SK-N-SH (cell line): Measurements from ENCODE around the gene HOXD11. TPM values are rescaled to one million over a fixed set of nuclear protein-coding genes. Genes with fewer than 3 reads are reported as not detected.

ENCODE experiments used
- CTCF ChIA-PET: fragments of 300-600, 350-600 bp; formaldehyde crosslinking; extraction: SDS; loops from one replicate; lab custom pipeline; 2021; lab: Yijun Ruan, JAX
- POLR2A ChIA-PET: fragments of 350-600 bp; sonication (Branson Sonifier 250); formaldehyde crosslinking; extraction: SDS; loops from one replicate; lab custom pipeline; 2020; ENCODE audit warnings: antibody characterized with exemption, inconsistent platforms; lab: Yijun Ruan, JAX
- DNase-seq: peaks from one replicate; pipeline ENCODE4 v3.0.0; 2012
- H2AFZ ChIP-seq: fragments of 200-600 bp; sonication (generic); 2 replicates; pipeline ENCODE4 v1.8.1; 2016; ENCODE audit warnings: antibody characterized with exemption, mild to moderate bottlenecking, low read depth
- H3F3A ChIP-seq: fragments of 200-600 bp; sonication (generic); replicated peaks from 2 replicates; pipeline ENCODE3; 2016; ENCODE audit warnings: antibody characterized with exemption, mild to moderate bottlenecking; ENCODE audit not compliant: insufficient read depth
- H3K27ac ChIP-seq, 2 experiments: fragments of 200-500 bp in 1 of 2; fragments of 200-600 bp in 1 of 2; sonication (Bioruptor generic) in 1 of 2; sonication (generic), shearing (Covaris generic) in 1 of 2; 2 replicates each; pipeline versions ENCODE4 v1.5.1 to v1.6.1; 2014 to 2016; ENCODE audit warnings: low read depth in 2 of 2, inconsistent platforms in 1 of 2, low read length in 1 of 2, mild to moderate bottlenecking in 1 of 2, mixed read lengths in 1 of 2
- H3K27me3 ChIP-seq: fragments of 200-600 bp; sonication (generic), shearing (Covaris generic); 2 replicates; pipeline ENCODE4 v1.6.1; 2016; ENCODE audit warnings: mixed run types; ENCODE audit not compliant: insufficient read depth
- H3K36me3 ChIP-seq, 2 experiments: fragments of 200-500 bp in 1 of 2; fragments of 200-600 bp in 1 of 2; sonication (Bioruptor generic) in 1 of 2; sonication (generic) in 1 of 2; replicated peaks in 1 of 2; 2 replicates each; pipeline versions ENCODE3 to v1.5.1; 2014 to 2016; ENCODE audit warnings: low read length in 1 of 2, mild to moderate bottlenecking in 1 of 2; ENCODE audit not compliant: insufficient read depth in 2 of 2, control insufficient read depth in 1 of 2
- H3K4me1 ChIP-seq, 2 experiments: fragments of 200-500 bp in 1 of 2; fragments of 200-600 bp in 1 of 2; sonication (Bioruptor generic) in 1 of 2; sonication (generic), shearing (Covaris generic) in 1 of 2; 2 replicates each; pipeline versions ENCODE4 v1.5.1 to v1.6.1; 2014 to 2016; ENCODE audit warnings: low read depth in 1 of 2, low read length in 1 of 2, mixed run types in 1 of 2; ENCODE audit not compliant: insufficient read depth in 2 of 2, control insufficient read depth in 1 of 2
- H3K4me2 ChIP-seq: fragments of 200-600 bp; sonication (generic), shearing (Covaris generic); 2 replicates; pipeline ENCODE4 v1.6.1; 2017; ENCODE audit warnings: mixed run types
- H3K4me3 ChIP-seq, 2 experiments: fragments of 200-500 bp in 1 of 2; fragments of 200-600 bp in 1 of 2; sonication (Bioruptor generic) in 1 of 2; sonication (generic), shearing (Covaris generic) in 1 of 2; 2 replicates each; pipeline versions ENCODE4 v1.5.1 to v1.8.1; 2014 to 2016; ENCODE audit warnings: low read depth in 2 of 2, inconsistent platforms in 1 of 2, low read length in 1 of 2, mild to moderate bottlenecking in 1 of 2, mixed read lengths in 1 of 2, moderate library complexity in 1 of 2
- H3K79me2 ChIP-seq: fragments of 200-600 bp; sonication (generic); 2 replicates; pipeline ENCODE4 v1.8.1; 2017; ENCODE audit warnings: mild to moderate bottlenecking; ENCODE audit not compliant: insufficient read depth
- H3K9ac ChIP-seq: fragments of 200-600 bp; sonication (generic); 2 replicates; pipeline ENCODE4 v1.6.1; 2017; ENCODE audit warnings: mixed run types
- H3K9me2 ChIP-seq: fragments of 200-600 bp; sonication (generic); 2 replicates; pipeline ENCODE4 v1.6.1; 2017; ENCODE audit warnings: mixed run types
- H3K9me3 ChIP-seq: fragments of 200-600 bp; sonication (generic); 2 replicates; pipeline ENCODE4 v1.6.1; 2017; ENCODE audit warnings: mixed run types, mild to moderate bottlenecking, moderate library complexity
- H4K20me1 ChIP-seq: fragments of 200-600 bp; sonication (generic); 2 replicates; pipeline ENCODE4 v1.6.1; 2017; ENCODE audit warnings: mild to moderate bottlenecking, mixed run types; ENCODE audit not compliant: insufficient read depth
- EZH2phosphoT487 ChIP-seq: fragments of 200-600 bp; sonication (generic); IDR thresholded peaks from 2 replicates; pipeline ENCODE4 v1.6.1; 2017; ENCODE audit warnings: low read depth, mixed run types, mild to moderate bottlenecking, antibody characterized with exemption, moderate library complexity, borderline replicate concordance
- FOSL2 ChIP-seq: IDR thresholded peaks from 2 replicates; pipeline ENCODE4 v1.4.0; 2012; ENCODE audit warnings: low read depth, mild to moderate bottlenecking, moderate library complexity, borderline replicate concordance
- TAF1 ChIP-seq: IDR thresholded peaks from 2 replicates; pipeline ENCODE4 v1.6.1; 2012; ENCODE audit warnings: low read depth, mild to moderate bottlenecking, low read length, moderate library complexity, borderline replicate concordance
- USF1 ChIP-seq: IDR thresholded peaks from 2 replicates; pipeline ENCODE4 v1.4.0; 2012; ENCODE audit warnings: low read depth, borderline replicate concordance
- USF2 ChIP-seq: fragments of 150-350 bp; IDR thresholded peaks from 2 replicates; pipeline ENCODE4 v1.6.1; 2017; ENCODE audit warnings: antibody characterized with exemption, low read length, low read depth, borderline replicate concordance
- YY1 ChIP-seq: IDR thresholded peaks from 2 replicates; pipeline ENCODE4 v1.4.0; 2012; ENCODE audit warnings: low read depth, mild to moderate bottlenecking
- WGBS: methylation state at CpG from one replicate; pipeline ENCODE4 v1.1.6; 2017; ENCODE audit warnings: low lambda C conversion rate; 5-methylcytosine and 5-hydroxymethylcytosine counted together
- polyA plus RNA-seq, 3 experiments: library from polyadenylated mRNA; depleted of rRNA; stranded (reverse); fragments of >200 nt; gene quantifications; 2 replicates each; pipeline ENCODE4 v1.2.3, GENCODE V29; 2012
- TF ChIP-seq, protein P1 (sequence below): IDR thresholded peaks from 2 replicates; pipeline ENCODE4 v1.4.0; 2012; ENCODE audit warnings: low read depth, borderline replicate concordance
- TF ChIP-seq, protein P2 (sequence below): IDR thresholded peaks from 2 replicates; pipeline ENCODE4; 2012

Gene HOXD11
- polyA plus RNA-seq (2012; rRNA removed) = not detected in 2 replicates
- not detected in 2 replicates for polyA plus RNA-seq (2012; cell fraction: cytosol; rRNA removed)
- polyA plus RNA-seq (2012; cell fraction: nucleus; rRNA removed) = not detected in 2 replicates

DNA sequence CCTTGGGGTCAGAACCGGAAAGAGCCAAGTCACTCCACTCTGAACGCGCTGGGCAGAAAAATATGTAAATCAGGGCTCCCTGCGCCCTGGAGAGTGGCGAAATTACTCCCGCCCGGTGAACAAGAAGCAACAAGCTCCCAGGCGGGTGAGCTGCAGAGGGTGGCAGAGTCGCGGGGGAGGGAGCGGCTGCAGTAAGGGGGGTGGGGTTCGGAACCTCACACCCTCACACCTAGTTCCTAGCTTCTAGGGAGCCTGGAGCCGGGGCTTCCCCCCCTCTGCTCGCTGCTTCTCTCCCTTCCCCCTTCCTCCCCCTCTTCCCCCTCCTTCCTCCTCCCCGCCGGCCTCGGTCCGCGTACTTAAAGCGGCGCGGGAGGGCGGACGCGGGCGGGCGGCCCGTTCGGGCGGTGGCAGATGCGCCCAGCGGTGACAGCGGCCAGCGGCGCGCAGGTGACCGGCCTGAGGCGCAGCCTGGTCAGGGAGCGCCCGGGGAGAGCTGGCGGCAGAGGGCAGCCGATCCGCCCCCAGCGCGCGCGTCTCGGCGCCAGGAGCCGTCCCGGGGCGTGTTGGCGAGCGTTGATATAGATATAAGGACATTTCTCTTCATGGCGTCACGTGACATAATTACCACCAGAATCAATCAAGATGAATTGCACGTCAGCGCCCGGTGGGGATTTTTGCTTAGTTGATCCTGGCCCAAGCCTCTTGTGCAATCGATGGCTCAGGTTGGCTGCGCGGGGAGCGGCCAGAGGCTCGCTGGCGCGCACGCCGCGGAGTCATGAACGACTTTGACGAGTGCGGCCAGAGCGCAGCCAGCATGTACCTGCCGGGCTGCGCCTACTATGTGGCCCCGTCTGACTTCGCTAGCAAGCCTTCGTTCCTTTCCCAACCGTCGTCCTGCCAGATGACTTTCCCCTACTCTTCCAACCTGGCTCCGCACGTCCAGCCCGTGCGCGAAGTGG lies at the start of gene HOXD11:
HOXD11 (plus strand) TSS at position 700 of the 959 bp plus-strand sequence; CDS start at position 776, 76 bp downstream.
- no peaks in the 10 kb centered on the region for H3K36me3 ChIP-seq
- peaks cover 81% of the 10 kb centered on the region for H3K27me3 ChIP-seq
- H3K4me2 ChIP-seq = peak within 1 kb of the TSS; percentile 63
- DNase-seq = peak; percentile 69
- H3K27ac ChIP-seq = no peak within 1 kb of the TSS
- H4K20me1 ChIP-seq = no peaks in the 10 kb centered on the region
- H3K9ac ChIP-seq = no peak within 1 kb of the TSS
- no peak within 1 kb of the TSS for H2AFZ ChIP-seq
- POLR2A ChIA-PET = interaction anchor here (0.6 to 0.7 kb wide), 2 partner anchors 548 to 1022 kb away, joined by 3 read pairs; no protein-coding TSS in a partner anchor
- CTCF ChIA-PET = interaction anchor here (0.7 to 17.7 kb wide), 7 partner anchors 9 to 855 kb away, joined by 3 to 264 read pairs (median 4); partner anchors contain the start of genes HOXD12, HOXD13 and HOXD9
- H3K4me3 ChIP-seq = peak within 1 kb of the TSS in 1 of 2 experiments; percentile 27; a peak in 2 of 4 replicates
- 6% methylated on average over 61 of the region's 85 CpGs for WGBS
- H3K79me2 ChIP-seq = no peaks in the 10 kb centered on the region
- TF ChIP-seq YY1 (no peak), FOSL2 (no peak), USF1 (peak; percentile 69), TAF1 (no peak), EZH2phosphoT487 (peak; percentile 85; the same call in 1 of the 2 replicates)
- TF ChIP-seq, protein P1, sequence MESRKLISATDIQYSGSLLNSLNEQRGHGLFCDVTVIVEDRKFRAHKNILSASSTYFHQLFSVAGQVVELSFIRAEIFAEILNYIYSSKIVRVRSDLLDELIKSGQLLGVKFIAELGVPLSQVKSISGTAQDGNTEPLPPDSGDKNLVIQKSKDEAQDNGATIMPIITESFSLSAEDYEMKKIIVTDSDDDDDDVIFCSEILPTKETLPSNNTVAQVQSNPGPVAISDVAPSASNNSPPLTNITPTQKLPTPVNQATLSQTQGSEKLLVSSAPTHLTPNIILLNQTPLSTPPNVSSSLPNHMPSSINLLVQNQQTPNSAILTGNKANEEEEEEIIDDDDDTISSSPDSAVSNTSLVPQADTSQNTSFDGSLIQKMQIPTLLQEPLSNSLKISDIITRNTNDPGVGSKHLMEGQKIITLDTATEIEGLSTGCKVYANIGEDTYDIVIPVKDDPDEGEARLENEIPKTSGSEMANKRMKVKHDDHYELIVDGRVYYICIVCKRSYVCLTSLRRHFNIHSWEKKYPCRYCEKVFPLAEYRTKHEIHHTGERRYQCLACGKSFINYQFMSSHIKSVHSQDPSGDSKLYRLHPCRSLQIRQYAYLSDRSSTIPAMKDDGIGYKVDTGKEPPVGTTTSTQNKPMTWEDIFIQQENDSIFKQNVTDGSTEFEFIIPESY = no peak
- H3K9me3 ChIP-seq = no peaks in the 10 kb centered on the region
- peaks cover 11% of the 10 kb centered on the region for H3F3A ChIP-seq
- no peaks in the 10 kb centered on the region for H3K9me2 ChIP-seq
- peaks cover 0 to 13% of the 10 kb centered on the region in 2 experiments; a peak in 3 of 4 replicates for H3K4me1 ChIP-seq

GRCh38 chr2:176063958-176064357 lies 43.1 kb upstream of the HOXD11 start:
- Histone ChIP-seq H3K9me3 (no peaks in the 10 kb centered on the region), H3K79me2 (no peaks in the 10 kb centered on the region), H3F3A (no peaks in the 10 kb centered on the region), H3K27me3 (no peaks in the 10 kb centered on the region; the same call in 1 of the 2 replicates), H3K4me2 (no peak overlapping the region), H3K4me1 (no peaks in the 10 kb centered on the region), H3K9me2 (no peaks in the 10 kb centered on the region), H3K27ac (no peak overlapping the region), H3K9ac (no peak overlapping the region), H3K4me3 (no peak overlapping the region), H4K20me1 (no peaks in the 10 kb centered on the region), H2AFZ (no peak overlapping the region), H3K36me3 (no peaks in the 10 kb centered on the region)
- POLR2A ChIA-PET = no interaction called here
- CTCF ChIA-PET = interaction anchor here (1.0 to 2.0 kb wide), 4 partner anchors 10 to 441 kb away, joined by 3 to 5 read pairs (median 4); no protein-coding TSS in a partner anchor
- TF ChIP-seq, protein P2, sequence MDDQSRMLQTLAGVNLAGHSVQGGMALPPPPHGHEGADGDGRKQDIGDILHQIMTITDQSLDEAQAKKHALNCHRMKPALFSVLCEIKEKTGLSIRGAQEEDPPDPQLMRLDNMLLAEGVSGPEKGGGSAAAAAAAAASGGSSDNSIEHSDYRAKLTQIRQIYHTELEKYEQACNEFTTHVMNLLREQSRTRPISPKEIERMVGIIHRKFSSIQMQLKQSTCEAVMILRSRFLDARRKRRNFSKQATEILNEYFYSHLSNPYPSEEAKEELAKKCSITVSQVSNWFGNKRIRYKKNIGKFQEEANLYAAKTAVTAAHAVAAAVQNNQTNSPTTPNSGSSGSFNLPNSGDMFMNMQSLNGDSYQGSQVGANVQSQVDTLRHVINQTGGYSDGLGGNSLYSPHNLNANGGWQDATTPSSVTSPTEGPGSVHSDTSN = no peak
- no peak for TF ChIP-seq USF2
- TF ChIP-seq EZH2phosphoT487 = no peak
- 11% methylated on average over 2 of the region's 2 CpGs for whole genome bisulfite sequencing
- DNase-seq = no peak
